Measurements from ENCODE around the gene CIROP.

DNA sequence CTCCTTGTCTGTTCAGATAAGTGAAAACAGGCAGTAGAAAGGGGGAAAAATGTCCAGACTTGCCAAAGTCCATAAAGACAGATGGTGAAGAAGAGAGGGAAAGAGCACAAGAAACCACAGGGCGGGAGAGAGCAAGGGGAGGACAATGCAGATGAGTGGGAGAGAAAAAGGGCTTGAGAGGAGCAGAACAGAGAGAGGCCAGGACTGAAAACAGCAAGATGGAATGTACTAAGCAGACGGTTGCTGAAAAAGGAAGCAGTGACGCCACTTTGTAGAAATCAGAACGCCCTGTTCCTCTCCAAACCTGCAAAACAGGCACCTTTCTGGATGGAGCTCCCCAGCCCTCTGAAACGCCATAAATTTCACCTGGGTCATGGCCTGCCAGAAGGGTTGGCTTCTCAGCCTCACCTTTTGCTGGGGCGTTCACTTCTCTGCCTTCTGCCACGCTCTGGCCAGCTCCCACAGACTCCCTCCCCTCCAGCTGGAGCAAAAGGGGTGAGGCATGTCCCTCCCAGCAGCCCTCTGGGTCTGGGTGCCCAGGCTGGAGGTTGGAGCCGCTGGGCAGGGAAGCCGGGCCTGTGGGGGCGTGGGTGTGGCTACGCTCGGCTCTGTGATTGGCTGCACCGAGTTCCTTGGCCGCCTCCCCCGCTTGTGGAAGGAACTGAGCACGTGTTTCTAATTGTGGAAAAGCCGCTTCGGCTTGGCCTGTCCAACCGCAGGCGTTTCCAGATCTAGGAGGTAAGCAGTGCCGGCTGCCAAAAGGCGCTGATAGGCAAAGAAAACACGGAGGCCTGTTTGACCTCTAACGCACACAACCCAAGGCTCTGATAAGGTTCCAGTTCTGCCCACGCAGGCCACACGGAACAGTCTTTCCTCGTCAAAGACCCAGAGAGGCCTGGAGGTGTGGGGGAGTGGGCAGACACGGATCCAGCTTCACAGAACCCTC, 49.3 kb upstream of the CIROP start:
- TF ChIP-seq, protein P1, sequence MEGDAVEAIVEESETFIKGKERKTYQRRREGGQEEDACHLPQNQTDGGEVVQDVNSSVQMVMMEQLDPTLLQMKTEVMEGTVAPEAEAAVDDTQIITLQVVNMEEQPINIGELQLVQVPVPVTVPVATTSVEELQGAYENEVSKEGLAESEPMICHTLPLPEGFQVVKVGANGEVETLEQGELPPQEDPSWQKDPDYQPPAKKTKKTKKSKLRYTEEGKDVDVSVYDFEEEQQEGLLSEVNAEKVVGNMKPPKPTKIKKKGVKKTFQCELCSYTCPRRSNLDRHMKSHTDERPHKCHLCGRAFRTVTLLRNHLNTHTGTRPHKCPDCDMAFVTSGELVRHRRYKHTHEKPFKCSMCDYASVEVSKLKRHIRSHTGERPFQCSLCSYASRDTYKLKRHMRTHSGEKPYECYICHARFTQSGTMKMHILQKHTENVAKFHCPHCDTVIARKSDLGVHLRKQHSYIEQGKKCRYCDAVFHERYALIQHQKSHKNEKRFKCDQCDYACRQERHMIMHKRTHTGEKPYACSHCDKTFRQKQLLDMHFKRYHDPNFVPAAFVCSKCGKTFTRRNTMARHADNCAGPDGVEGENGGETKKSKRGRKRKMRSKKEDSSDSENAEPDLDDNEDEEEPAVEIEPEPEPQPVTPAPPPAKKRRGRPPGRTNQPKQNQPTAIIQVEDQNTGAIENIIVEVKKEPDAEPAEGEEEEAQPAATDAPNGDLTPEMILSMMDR (IDR thresholded peaks at IDR 0.05; ENCODE audit: low read length), result no peak
- TF ChIP-seq EZH2 (IDR thresholded peaks at IDR 0.05; ENCODE audit: borderline replicate concordance, low read length), result no peak

All from OCI-LY1 (cell line).